Liver (tissue), 9 donors: ENCODE data around the gene FAM3A. TPM values are rescaled to one million over a fixed set of nuclear protein-coding genes. Genes with fewer than 3 reads are reported as not detected.

Experiments used
- DNase-seq: peaks from one replicate; pipeline ENCODE4 v3.0.0-alpha.2; 2017; ENCODE audit warnings: low spot score
- H3K27ac ChIP-seq, 2 donors: one replicate each; pipeline ENCODE4 v1.7.0; 2013; ENCODE audit warnings: inconsistent platforms in 2 of 2, low read length in 2 of 2, control low read depth in 1 of 2, low read depth in 1 of 2, mild to moderate bottlenecking in 1 of 2
- H3K27me3 ChIP-seq, 4 donors: one replicate each; pipeline versions ENCODE4 v1.6.1 to v1.7.0; 2013; ENCODE audit warnings: low read length in 3 of 4, inconsistent platforms in 1 of 4, mild to moderate bottlenecking in 1 of 4, moderate library complexity in 1 of 4; ENCODE audit not compliant: control insufficient read depth in 4 of 4, insufficient read depth in 4 of 4
- H3K36me3 ChIP-seq, 4 donors: one replicate each; pipeline versions ENCODE4 v1.6.1 to v1.7.0; 2013; ENCODE audit warnings: low read length in 3 of 4, mild to moderate bottlenecking in 3 of 4, low read depth in 1 of 4, moderate library complexity in 1 of 4; ENCODE audit not compliant: control insufficient read depth in 4 of 4, insufficient read depth in 3 of 4
- H3K4me1 ChIP-seq, 4 donors: one replicate each; pipeline versions ENCODE4 v1.6.1 to v1.7.0; 2013; ENCODE audit warnings: low read length in 3 of 4, mild to moderate bottlenecking in 3 of 4, moderate library complexity in 1 of 4; ENCODE audit not compliant: control insufficient read depth in 4 of 4, insufficient read depth in 4 of 4
- H3K4me3 ChIP-seq, 3 donors: one replicate each; pipeline versions ENCODE4 v1.6.1 to v1.7.0; 2013; ENCODE audit warnings: low read length in 3 of 3, control low read depth in 1 of 3, low read depth in 1 of 3, mild to moderate bottlenecking in 1 of 3
- H3K9ac ChIP-seq, 2 donors: one replicate each; pipeline ENCODE4 v1.7.0; 2013; ENCODE audit warnings: low read length in 2 of 2, mild to moderate bottlenecking in 2 of 2, moderate library complexity in 2 of 2, control low read depth in 1 of 2, low read depth in 1 of 2
- H3K9me3 ChIP-seq, 4 donors: one replicate each; pipeline versions ENCODE4 v1.6.1 to v1.7.0; 2013; ENCODE audit warnings: low read length in 3 of 4; ENCODE audit not compliant: control insufficient read depth in 4 of 4
- ATF3 ChIP-seq: IDR thresholded peaks from 2 replicates; pipeline ENCODE4 v1.6.1; 2016; ENCODE audit warnings: antibody characterized with exemption
- CTCF ChIP-seq: fragments of 150-350 bp; IDR thresholded peaks from 2 replicates; pipeline ENCODE4 v1.5.1; 2017; ENCODE audit warnings: improper control_type of control experiment, low read depth, low read length; ENCODE audit not compliant: missing input control
- EGR1 ChIP-seq, 2 donors: IDR thresholded peaks; 2 replicates each; pipeline ENCODE4 v1.6.1; 2016 to 2018; ENCODE audit warnings: antibody characterized with exemption in 2 of 2, low read depth in 2 of 2
- FOXA1 ChIP-seq: IDR thresholded peaks from 2 replicates; pipeline ENCODE4 v1.6.1; 2016; ENCODE audit warnings: antibody characterized with exemption
- FOXA2 ChIP-seq: IDR thresholded peaks from 2 replicates; pipeline ENCODE4 v1.6.1; 2016; ENCODE audit warnings: antibody characterized with exemption
- GABPA ChIP-seq, 2 donors: IDR thresholded peaks in 1 of 2; conservative IDR thresholded peaks in 1 of 2; 2 replicates each; pipeline ENCODE4 v1.6.1; 2016; ENCODE audit warnings: antibody characterized with exemption in 2 of 2, mild to moderate bottlenecking in 1 of 2, moderate library complexity in 1 of 2
- HNF4A ChIP-seq, 2 donors: conservative IDR thresholded peaks; 2 replicates each; pipeline ENCODE4 v1.6.1; 2016; ENCODE audit warnings: antibody characterized with exemption in 2 of 2, mild to moderate bottlenecking in 2 of 2
- HNF4G ChIP-seq: IDR thresholded peaks from 2 replicates; pipeline ENCODE4 v1.6.1; 2016; ENCODE audit warnings: antibody characterized with exemption
- JUND ChIP-seq, 2 donors: IDR thresholded peaks; 2 replicates each; pipeline ENCODE4 v1.6.1; 2016; ENCODE audit warnings: antibody characterized with exemption in 2 of 2
- MAX ChIP-seq: IDR thresholded peaks from 2 replicates; pipeline ENCODE4 v1.6.1; 2016; ENCODE audit warnings: antibody characterized with exemption
- NR2F2 ChIP-seq: IDR thresholded peaks from 2 replicates; pipeline ENCODE4 v1.6.1; 2016; ENCODE audit warnings: antibody characterized with exemption
- RAD21 ChIP-seq, 2 donors: IDR thresholded peaks; 2 replicates each; pipeline ENCODE4 v1.6.1; 2016; ENCODE audit warnings: antibody characterized with exemption in 2 of 2, mild to moderate bottlenecking in 2 of 2
- REST ChIP-seq: IDR thresholded peaks from 2 replicates; pipeline ENCODE4 v1.6.1; 2016; ENCODE audit warnings: antibody characterized with exemption, mild to moderate bottlenecking
- RXRA ChIP-seq, 2 donors: IDR thresholded peaks; 2 replicates each; pipeline ENCODE4 v1.6.1; 2017 to 2018; ENCODE audit warnings: antibody characterized with exemption in 2 of 2, mild to moderate bottlenecking in 1 of 2
- SP1 ChIP-seq: IDR thresholded peaks from 2 replicates; pipeline ENCODE4 v1.6.1; 2018; ENCODE audit warnings: antibody characterized with exemption, mild to moderate bottlenecking
- TAF1 ChIP-seq: conservative IDR thresholded peaks from 2 replicates; pipeline ENCODE4 v1.6.1; 2016; ENCODE audit warnings: antibody characterized with exemption, mild to moderate bottlenecking
- YY1 ChIP-seq: IDR thresholded peaks from 2 replicates; pipeline ENCODE4 v1.6.1; 2016; ENCODE audit warnings: antibody characterized with exemption, mild to moderate bottlenecking
- ZBTB33 ChIP-seq: IDR thresholded peaks from 2 replicates; pipeline ENCODE4 v1.6.1; 2016; ENCODE audit warnings: antibody characterized with exemption
- WGBS: extraction: QIAGEN DNeasy Blood & Tissue Kit; methylation state at CpG from one replicate; pipeline ENCODE4 v1.1.7; 2013; 5-methylcytosine and 5-hydroxymethylcytosine counted together
- polyA plus RNA-seq, 2 donors: library from polyadenylated mRNA; stranded (reverse) in 1 of 2; unstranded in 1 of 2; fragments of 200-250 nt in 1 of 2; fragments of >200 nt in 1 of 2; fragmentation: Nextera tagmentation in 1 of 2; extraction: Ambion mirVana in 1 of 2; gene quantifications; one replicate each; pipeline versions ENCODE4 v1.2.1 to v1.2.3, GENCODE V29; 2013 to 2015
- total RNA-seq, 2 donors: library from RNA; depleted of rRNA; stranded (reverse); fragments of >200 nt; gene quantifications; one replicate each; pipeline ENCODE4 v1.2.3, GENCODE V29; 2014
- donor health status: healthy.
- donor health status: healthy.
- donor health status: healthy.
- donor health status: healthy.
- donor health status: healthy.

The FAM3A gene
- total and polyA plus RNA-seq, 4 donors: 11.6 to 36.3 (median 34.2) TPM

- Histone ChIP-seq H3K4me1 (peaks cover 1 to 38% (median 24%) of the 10 kb centered on the region in 4 donors), H3K9ac (no peak overlapping the region), H3K27me3 (no peaks in the 10 kb centered on the region), H3K4me3 (peak overlapping the region in 1 of 3 donors; percentile 59), H3K36me3 (no peaks in the 10 kb centered on the region), H3K27ac (no peak overlapping the region), H3K9me3 (no peaks in the 10 kb centered on the region)
- TF ChIP-seq REST (no peak), HNF4G (no peak), HNF4A (conservative IDR thresholded peaks at IDR 0.05) (no peak), NR2F2 (no peak)
- 96% methylated on average over 17 of the region's 17 CpGs for WGBS
- no peak for DNase-seq
Observed at GRCh38 chrX:154545673-154546274, 29.7 kb upstream of the FAM3A start.

GRCh38 chrX:154542723-154543424 lies 26.8 kb upstream of the FAM3A start:
- no peaks in the 10 kb centered on the region for H3K9me3 ChIP-seq
- H3K4me3 ChIP-seq: peak overlapping the region; percentile 54 to 74 (median 63)
- DNase-seq: no peak
- H3K9ac ChIP-seq: peak overlapping the region; percentile 37 to 58
- TF ChIP-seq ZBTB33 (no peak), TAF1 (no peak), SP1 (peak; percentile 37), EGR1 (IDR thresholded peaks at IDR 0.05; ENCODE audit: low read depth in 2 of 2) (no peak), JUND (IDR thresholded peaks at IDR 0.05) (no peak), FOXA2 (no peak), REST (peak; percentile 36), HNF4G (no peak), RXRA (IDR thresholded peaks at IDR 0.05) (no peak), CTCF (no peak), RAD21 (IDR thresholded peaks at IDR 0.05) (no peak), ATF3 (no peak), FOXA1 (no peak), MAX (peak; percentile 16), GABPA (IDR thresholded peaks at IDR 0.05 in 1 of 2, conservative IDR thresholded peaks at IDR 0.05 in 1 of 2) (no peak), NR2F2 (no peak), YY1 (peak; percentile 57), HNF4A (conservative IDR thresholded peaks at IDR 0.05) (no peak)
- H3K27ac ChIP-seq: peak overlapping the region; percentile 89 to 96
- peaks cover 0 to 33% (median 22%) of the 10 kb centered on the region in 4 donors for H3K4me1 ChIP-seq
- 26% methylated on average over 20 of the region's 20 CpGs for WGBS
- no peaks in the 10 kb centered on the region for H3K36me3 ChIP-seq
- no peaks in the 10 kb centered on the region for H3K27me3 ChIP-seq
